ENCODE results near the gene UBR2. TPM values are rescaled to one million over a fixed set of nuclear protein-coding genes. Genes with fewer than 3 reads are reported as not detected.

Gene UBR2
- total and polyA plus RNA-seq, 2 of the 4 experiments (the other 2 are of a cell fraction), result 7.7 to 32.3 TPM

GRCh38 chr6:42727627-42728026, 163.8 kb downstream of the UBR2 start:
- POLR2A ChIA-PET (ENCODE audit: unreplicated experiment), result interaction anchor here (0.6 kb wide), 1 partner anchor 55 kb away, joined by 3 read pairs; no protein-coding TSS in a partner anchor

More at GRCh38 chr6:42727627-42728026, 163.8 kb downstream of the UBR2 start:
- TF ChIP-seq MAZ (IDR thresholded peaks at IDR 0.05; ENCODE audit: borderline replicate concordance, low read depth, low read length), result no peak
- TF ChIP-seq NFE2L2 (IDR thresholded peaks at IDR 0.05; ENCODE audit: low read depth, low read length), result no peak
- TF ChIP-seq USF2 (IDR thresholded peaks at IDR 0.05; ENCODE audit: low read depth, low read length), result no peak
- no peak for TF ChIP-seq CEBPB (IDR thresholded peaks at IDR 0.05; ENCODE audit: low read depth, low read length)
- no peak for TF ChIP-seq RCOR1 (IDR thresholded peaks at IDR 0.05; ENCODE audit: insufficient replicate concordance, low read length)
- TF ChIP-seq RFX5 (IDR thresholded peaks at IDR 0.05; ENCODE audit: low read depth, low read length), result no peak
- no peak for TF ChIP-seq ELK1 (IDR thresholded peaks at IDR 0.05; ENCODE audit: borderline replicate concordance, low read depth, low read length)
- TF ChIP-seq CHD1 (IDR thresholded peaks at IDR 0.05; ENCODE audit: low read depth, low read length), result no peak
- TF ChIP-seq POLR2A (IDR thresholded peaks at IDR 0.05; ENCODE audit: low read depth, low read length), result no peak
- TF ChIP-seq MAFK (IDR thresholded peaks at IDR 0.05; ENCODE audit: low read depth, low read length), result no peak
- TF ChIP-seq MXI1 (IDR thresholded peaks at IDR 0.05; ENCODE audit: borderline replicate concordance, low read depth, low read length), result no peak
- no peak for TF ChIP-seq BHLHE40 (IDR thresholded peaks at IDR 0.05; ENCODE audit: low read depth, low read length)
- no peak for TF ChIP-seq FOS (IDR thresholded peaks at IDR 0.05; ENCODE audit: low read depth, low read length)
- TF ChIP-seq RAD21 (IDR thresholded peaks at IDR 0.05; ENCODE audit: low read length), result no peak
- TF ChIP-seq CTCF (conservative IDR thresholded peaks at IDR 0.05; ENCODE audit: low read depth, low read length), result no peak
- TF ChIP-seq SMC3 (IDR thresholded peaks at IDR 0.05; ENCODE audit: low read depth, low read length), result no peak
- Histone ChIP-seq H3K9me1 (ENCODE audit: insufficient read depth, low read length) (peaks cover 6% of the 10 kb centered on the region; the same call in 1 of the 2 replicates), H3K36me3 (ENCODE audit: control insufficient read depth, insufficient read depth, low read length) (no peaks in the 10 kb centered on the region), H4K91ac (ENCODE audit: insufficient read depth, low read depth, low read length) (peak overlapping the region; percentile 83), H3K27me3 (ENCODE audit: control insufficient read depth, insufficient read depth, low read length) (no peaks in the 10 kb centered on the region), H2AK5ac (ENCODE audit: low read depth, low read length) (peak overlapping the region; percentile 71; the same call in 1 of the 2 replicates), H3K4me3 (ENCODE audit: insufficient read depth, low read depth, low read length) (peak overlapping the region; percentile 43), H3K18ac (ENCODE audit: low read depth, low read length) (peak overlapping the region; percentile 97), H2BK120ac (ENCODE audit: low read depth, low read length) (peak overlapping the region; percentile 94), H2AFZ (replicated peaks; ENCODE audit: low read length, poor library complexity) (peak overlapping the region; percentile 93), H2AK9ac (replicated peaks; ENCODE audit: low read depth, low read length, poor library complexity) (peak overlapping the region; percentile 86), H4K8ac (ENCODE audit: low read depth in 2 of 2, low read length in 2 of 2) (peak overlapping the region; percentile 68 to 99), H3K23ac (ENCODE audit: low read depth, low read length) (peak overlapping the region; percentile 98), H3K4ac (ENCODE audit: low read depth, low read length) (peak overlapping the region; percentile 86), H3K27ac (ENCODE audit: insufficient read depth, low read length) (peak overlapping the region; percentile 92), H2BK20ac (ENCODE audit: low read depth, low read length) (peak overlapping the region; percentile 66), H3K14ac (replicated peaks; ENCODE audit: low read depth, low read length) (peak overlapping the region; percentile 97), H3K9ac (ENCODE audit: low read depth, low read length) (peak overlapping the region; percentile 82), H3K4me1 (ENCODE audit: control insufficient read depth, insufficient read depth, low read length) (peaks cover 9% of the 10 kb centered on the region), H3K4me2 (ENCODE audit: low read depth, low read length) (peak overlapping the region; percentile 90), H2BK15ac (ENCODE audit: low read depth, low read length) (peak overlapping the region; percentile 93; the same call in 1 of the 3 replicates), H4K20me1 (ENCODE audit: insufficient read depth, low read length) (no peaks in the 10 kb centered on the region), H4K5ac (ENCODE audit: low read depth, low read length) (peak overlapping the region; percentile 99), H3K79me1 (ENCODE audit: low read depth in 1 of 2, low read length in 2 of 2) (peaks cover 0 to 9% of the 10 kb centered on the region in 2 experiments; a peak in 2 of 4 replicates), H2BK5ac (ENCODE audit: low read depth, low read length, poor library complexity, severe bottlenecking) (peak overlapping the region; percentile 87), H3K9me3 (ENCODE audit: control insufficient read depth, insufficient read depth, low read length) (no peaks in the 10 kb centered on the region), H3K56ac (ENCODE audit: extremely low read depth, insufficient read depth, low read length) (no peak overlapping the region)
- peak; percentile 26 for ATAC-seq (ENCODE audit: low read depth)
- intact Hi-C loops (cut with micrococcal nuclease), result loop anchor here (2.0 kb wide), 1 partner anchor 55 kb away; the partner anchor contains the start of gene BICRAL
- in situ Hi-C loops (cut with MboI; ENCODE audit: low sequenced_read_pairs), result no loop called here
- DNase-seq, result no peak
- CTCF ChIA-PET, result interaction anchor here (0.6 to 2.3 kb wide), 2 partner anchors 76 to 146 kb away, joined by 3 to 9 read pairs; no protein-coding TSS in a partner anchor
- no TSS peak for BruUV-seq (replicated peaks)
- 20% methylated on average over 3 of the region's 22 CpGs; no CpG with 5 or more reads in 1 of the 2 experiments for WGBS, 2 experiments (ENCODE audit: extremely low coverage in 2 of 2, insufficient read length in 1 of 2)
- dilution Hi-C loops (cut with HindIII; ENCODE audit: low sequenced_read_pairs, unreplicated experiment), result no loop called here
